NCI-H2029 (cell line): ENCODE data around the gene ZIM2.

Experiments used
- DNase-seq: peaks from one replicate; lab custom pipeline; 2025; lab: John Stamatoyannopoulos, UW

The ZIM2 gene

DNA sequence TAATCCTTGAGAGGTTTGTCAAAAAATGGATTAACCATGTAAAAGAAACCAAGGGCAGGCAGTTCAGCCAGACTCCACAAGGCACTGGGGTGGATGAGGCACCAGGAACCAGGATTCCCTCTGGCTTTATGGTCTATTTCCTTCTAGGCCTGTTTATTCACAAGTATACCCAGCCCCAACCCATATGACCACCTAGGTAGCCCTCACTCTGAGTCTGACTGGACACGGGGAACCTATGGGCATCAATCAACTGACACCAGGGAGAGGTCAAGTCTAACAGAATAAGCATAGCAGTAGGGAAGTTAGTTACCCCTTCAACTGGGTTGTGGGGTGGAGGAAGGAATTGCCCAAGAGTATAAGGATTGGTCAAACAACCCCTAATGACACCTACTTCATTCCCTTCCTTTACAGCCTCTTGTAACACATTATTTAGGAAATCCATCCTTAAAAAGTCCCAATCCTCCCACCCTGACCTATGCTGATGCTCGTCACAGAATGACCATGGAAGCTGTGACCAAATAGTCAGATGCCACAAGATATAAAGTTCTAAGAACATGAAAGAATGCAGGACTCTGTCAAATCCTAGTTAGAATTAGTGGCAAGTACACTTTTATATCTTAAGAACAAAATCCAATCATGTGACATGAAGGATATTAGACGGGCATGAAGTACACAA is 31.7 kb downstream of the ZIM2 start:
- DNase-seq: no peak

DNA sequence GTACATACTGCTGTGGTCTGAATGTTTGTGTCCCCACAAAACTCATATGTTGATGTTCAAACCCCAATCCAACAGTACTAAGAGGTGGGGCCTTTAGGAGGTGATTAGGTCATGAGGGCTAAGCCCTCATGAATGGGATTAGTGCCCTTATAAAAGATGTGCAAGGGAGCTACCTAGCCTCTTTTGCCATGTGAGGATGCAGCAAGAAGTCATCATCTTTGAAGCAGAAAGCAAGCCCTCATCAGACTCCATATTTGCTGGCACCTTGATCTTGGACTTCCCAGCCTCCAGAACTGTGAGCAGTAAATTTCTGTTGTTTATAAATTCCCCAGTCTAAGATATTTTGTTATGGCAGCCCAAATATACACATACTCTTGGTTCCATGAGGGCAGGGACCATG is 33.9 kb downstream of the ZIM2 start:
- no peak for DNase-seq

DNA sequence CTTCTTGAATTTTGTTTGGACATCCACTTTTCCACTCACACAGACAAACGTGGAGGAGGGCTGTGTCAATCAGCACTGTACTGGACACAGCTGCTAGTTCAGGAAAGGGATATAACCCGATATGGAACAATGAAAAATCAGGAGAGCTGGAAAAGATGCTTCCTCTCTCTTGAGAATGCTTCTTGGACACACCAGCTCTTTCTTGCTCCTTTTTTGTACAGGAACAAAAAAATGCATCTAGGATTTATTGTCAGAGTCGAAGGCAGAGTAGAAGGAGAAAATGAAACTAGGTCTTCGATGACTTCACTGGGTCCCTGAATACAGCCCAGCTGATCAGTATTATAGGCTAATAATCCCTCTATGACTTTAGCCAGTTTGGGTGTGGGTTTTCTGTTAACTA is 62.2 kb downstream of the ZIM2 start:
- no peak for DNase-seq

DNA sequence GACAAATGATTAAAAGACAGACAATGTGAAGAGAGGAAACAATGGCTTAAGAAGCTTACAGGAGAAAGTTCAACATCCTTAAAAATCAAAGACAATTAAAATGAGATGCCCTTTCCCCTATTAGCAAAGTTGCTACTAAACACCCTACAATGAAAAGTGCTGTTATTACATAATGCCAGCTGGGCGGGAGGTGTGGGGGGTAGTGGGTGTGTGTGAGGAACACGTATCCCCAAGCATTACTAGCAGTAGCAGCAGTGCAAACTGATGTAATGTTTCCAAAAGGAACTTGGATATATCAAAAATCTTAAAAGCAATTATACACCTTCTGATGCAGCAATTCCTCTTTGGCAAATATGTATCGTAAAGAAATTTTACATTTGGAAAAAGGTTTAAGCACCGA is 70.9 kb downstream of the ZIM2 start:
- DNase-seq: no peak

DNA sequence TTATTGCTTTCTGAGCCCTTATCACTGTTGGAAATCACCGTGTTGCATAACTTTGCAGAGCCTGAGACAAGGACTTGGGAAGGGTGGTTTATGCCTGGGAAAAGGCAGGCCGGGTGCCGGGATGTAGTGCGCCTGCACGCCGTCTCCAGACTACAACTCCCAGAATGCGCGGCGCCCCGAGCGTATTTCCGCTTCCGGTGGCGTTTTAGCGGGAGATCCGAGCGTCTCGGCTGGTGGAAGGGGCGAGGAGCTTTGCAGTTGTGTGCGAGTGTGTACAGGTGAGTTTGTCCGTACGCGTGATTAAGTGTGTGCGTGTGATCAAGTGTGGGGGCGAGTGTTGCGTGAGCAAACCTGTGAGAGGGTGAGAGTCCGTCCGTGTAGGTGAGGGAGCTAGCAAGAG is 75.4 kb downstream of the ZIM2 start:
- no peak for DNase-seq

DNA sequence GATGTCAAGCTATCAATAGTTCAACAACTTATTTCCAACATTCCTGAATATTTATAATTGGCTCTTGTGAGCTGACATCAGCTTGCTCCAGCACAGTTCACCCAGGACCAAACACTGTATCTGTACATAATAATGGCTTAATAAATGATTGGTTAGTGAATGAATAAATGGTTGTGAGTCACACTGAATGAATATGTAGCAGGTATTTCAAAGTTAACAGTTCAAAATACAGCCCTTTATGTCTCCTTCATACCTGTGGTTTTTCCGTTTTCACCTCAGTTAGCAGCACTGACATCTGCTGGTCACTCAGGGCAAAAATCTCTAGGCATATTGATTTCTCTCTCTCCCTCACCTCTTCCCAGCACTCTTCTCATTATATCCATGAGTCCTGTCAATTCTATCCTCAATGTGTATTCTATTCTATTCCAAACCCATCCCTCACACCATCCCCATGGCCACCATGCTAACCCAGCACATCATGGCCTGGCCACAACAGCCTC is 76.3 kb downstream of the ZIM2 start:
- no peak for DNase-seq

DNA sequence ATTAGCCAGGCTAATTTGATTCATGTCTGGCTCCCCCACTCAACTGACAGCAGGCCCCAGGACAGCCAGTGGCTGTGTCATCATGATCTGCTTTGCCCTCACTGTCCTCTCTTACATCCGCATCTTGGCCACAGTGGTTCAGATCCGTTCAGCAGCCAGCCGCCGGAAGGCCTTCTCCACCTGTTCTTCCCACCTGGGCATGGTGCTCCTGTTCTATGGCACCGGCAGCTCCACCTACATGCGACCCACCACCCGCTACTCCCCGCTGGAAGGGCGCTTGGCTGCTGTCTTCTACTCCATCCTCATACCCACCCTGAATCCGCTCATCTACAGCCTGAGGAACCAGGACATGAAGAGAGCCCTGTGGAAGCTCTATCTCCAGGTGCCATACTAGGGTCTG is 79.7 kb downstream of the ZIM2 start:
- no peak for DNase-seq

DNA sequence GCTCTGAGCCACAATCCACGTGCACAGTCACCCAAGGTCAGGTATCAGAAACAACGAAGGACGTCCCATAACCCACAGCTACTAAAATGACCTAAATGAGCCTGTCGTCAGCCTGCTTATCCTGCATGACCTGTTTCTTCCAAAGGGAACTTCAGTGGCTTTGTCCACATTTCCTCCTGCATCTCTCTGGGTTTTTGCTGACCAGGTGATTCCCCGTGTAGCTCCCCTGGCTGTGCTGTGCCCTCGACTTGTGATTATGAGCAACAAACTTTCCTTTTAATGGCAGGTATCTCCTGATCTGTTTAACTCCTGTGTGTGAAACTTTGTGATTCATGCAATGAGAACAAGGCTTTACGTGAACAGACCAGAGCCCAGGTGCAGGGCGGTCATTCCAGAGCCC is 81.0 kb downstream of the ZIM2 start:
- DNase-seq: no peak

DNA sequence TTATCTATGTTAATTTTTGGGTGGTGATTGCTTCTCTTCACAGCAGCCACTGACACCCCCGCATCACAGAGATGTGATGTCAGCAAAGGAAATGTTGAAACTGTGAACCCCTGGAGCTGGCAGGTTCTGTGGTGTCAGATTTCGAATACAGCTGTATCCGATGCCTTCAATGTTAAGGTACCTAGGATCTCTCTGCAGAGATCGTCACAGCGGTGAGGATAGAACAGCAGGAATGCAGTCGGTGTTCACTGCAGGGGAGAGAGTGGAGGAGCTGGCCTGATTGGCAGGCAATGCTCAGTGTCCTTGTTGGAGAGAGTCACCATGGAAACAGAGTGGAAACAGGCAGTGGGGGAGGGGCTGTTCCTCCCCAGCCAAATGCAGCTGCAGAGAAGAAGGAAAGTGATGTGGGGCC is 89.4 kb downstream of the ZIM2 start:
- no peak for DNase-seq

DNA sequence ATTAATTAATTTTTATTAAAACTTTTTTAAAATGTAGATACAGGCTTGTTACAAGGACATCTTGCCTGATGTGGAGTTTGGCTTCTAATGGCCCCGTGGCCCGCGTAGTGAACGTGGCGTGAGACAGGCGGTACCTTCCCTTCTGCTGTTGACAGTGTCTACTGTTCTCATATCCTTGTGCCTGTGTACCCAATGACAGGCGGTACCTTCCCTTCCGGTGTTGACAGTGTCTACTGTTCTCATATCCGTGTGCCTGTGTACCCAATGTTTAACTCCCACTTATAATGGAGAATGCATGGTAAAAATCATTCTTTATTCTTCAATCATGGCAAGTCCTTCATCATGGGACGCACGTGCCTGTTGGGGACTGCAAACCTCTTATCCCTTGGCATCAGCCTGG is 89.9 kb downstream of the ZIM2 start:
- DNase-seq: no peak

DNA sequence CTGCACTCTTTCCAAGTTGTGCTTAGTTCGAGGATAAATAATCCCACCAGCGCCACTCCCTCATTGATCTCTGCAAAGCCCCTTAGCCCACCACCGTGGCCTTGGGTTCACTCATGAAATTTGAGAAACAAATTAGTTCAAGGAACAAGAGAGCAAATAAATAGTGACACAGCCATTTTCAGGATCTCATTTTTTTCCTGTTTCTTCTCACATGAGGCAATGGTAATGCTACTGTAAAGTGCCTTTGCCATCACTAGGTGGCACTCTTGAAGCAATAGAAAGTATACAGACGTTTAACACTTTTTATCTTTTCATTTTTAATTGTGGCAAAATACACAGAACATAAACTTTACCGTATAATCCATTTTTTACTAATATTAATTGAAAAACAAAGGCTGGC is 92.1 kb downstream of the ZIM2 start:
- no peak for DNase-seq

DNA sequence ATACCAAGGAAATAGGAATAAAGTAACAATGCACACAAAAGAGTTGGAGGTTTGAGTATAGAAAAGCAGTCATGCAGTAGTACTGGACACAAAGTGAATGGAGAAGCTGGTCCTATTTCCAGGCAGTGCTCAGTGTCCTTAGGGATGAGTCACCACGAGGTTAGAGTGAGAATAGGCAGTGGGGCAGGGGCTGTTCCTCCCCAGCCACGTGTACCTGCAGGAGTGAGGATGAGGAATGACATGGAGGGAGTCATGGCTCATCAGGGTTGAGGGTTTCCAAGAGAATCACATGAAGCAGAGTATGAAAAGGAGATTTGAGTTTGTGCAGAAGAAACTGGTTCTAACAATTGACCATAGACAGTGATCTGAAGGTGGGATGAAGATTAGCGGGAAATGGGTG is 94.2 kb downstream of the ZIM2 start:
- DNase-seq: no peak

DNA sequence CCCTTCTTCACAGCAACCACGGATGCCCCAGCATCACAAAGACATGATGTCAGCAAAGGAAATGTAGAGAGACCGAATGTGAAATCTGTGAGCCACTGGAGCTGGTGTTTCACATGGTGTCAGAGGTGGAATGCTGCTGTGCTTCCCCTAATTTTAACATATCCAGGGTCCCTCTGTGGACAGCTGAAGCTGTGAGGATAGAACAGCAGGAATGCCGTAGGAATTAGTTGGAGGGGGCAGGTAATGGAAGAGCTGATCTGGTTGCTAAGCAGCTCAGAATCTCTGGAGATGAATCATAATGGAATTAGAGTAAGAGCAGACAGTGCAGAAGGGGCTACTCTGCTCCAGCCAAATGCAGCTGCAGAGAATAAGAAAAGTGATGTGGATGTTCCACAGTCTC is 100.0 kb downstream of the ZIM2 start:
- DNase-seq: no peak

DNA sequence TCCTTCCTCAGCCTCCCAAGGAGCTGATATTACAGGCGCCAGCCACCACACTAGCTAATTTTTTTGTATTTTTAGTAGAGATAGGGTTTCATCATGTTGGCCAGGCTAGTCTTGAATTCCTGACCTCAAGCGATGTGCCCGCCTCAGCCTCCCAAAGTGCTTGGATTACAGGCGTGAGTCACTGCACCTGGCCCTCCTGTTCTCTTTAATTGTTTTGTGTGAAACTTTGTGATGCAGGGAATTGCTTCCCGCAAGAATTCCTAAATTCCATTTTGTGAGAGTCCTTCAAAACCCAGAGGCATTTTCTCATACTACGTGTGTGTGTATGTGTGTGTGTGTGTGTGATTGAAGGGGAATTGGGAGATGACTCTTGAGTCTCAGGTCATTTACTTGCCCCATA is 104.0 kb downstream of the ZIM2 start:
- no peak for DNase-seq

DNA sequence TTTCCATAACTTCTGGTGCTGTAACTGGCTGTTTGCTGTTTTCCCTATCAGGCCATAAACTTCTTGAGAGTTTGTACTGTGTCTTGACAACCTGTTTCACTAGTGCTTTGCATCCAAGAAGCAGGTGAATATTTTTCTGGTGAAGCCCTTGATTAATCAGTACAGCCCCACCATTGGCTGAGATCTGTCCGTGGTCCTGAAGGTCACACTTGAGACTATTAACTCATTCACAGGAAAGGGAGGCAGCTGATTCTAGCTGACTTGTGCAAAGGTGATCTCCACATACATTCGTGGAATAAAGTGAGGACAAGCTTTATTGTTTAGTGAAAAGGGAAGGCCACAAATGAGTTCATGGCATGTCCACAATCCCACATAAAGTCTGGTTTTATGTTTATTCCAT is 107.5 kb downstream of the ZIM2 start:
- no peak for DNase-seq

DNA sequence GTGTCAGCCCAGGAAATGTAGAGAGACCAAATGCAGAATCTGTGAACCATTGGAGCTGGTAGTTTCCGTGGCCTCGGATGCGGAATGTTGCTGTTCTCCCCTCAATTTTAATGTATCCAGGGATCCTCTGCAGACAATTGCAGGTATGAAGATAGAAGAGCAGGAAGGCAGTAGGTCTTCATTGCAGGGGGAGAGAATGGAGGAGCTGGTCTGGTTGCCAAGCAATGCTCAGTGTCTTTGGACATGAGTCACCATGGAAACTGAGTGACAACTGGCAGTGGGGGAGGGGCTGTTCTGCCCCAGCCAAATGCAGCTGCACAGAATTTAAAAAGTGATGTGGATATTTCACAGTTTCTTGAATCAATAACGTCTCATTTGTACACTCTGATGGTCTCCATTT is 112.8 kb downstream of the ZIM2 start:
- no peak for DNase-seq

DNA sequence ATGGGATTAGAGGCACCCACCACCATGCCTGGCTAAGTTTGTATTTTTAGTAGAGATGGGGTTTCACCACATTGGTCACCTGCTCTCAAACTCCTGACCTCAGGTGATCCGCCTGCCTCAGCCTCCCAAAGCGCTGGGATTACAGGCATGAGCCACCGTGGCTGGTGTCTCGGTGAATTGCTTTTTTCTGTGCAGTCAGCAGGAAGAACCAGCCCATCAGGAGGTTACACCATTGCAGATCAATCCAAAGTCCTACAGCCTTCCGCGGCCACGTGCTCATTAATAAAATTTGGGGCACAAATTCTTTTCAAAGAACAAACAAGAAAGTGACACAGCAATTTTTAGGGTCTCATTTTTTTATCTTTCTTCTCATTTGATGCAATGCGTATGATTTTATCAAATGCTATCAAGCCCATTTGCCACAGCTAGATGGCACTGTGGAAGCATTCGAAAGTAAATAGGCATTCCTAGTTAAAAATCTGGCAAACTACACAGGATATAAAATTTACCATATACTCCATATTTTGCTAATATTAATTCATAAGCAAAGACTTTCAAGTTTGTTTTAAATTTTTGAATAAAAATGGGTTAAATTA is 114.6 kb downstream of the ZIM2 start:
- DNase-seq: no peak
